SK-N-MC (cell line): Measurements from ENCODE around the gene RNF168.
A peak's percentile ranks its signal among the peaks of the same experiment; 100 is the strongest.
"Not testable (repeated sequence)": the region's sequence is repeated elsewhere in the genome, so short reads cannot be mapped to it uniquely, and the experiment has no call there.

ENCODE experiments used
- DNase-seq: peaks from one replicate; pipeline ENCODE4 v3.0.0-alpha.2; 2011; ENCODE audit warnings: low read depth, low spot score
- H3K27ac ChIP-seq: fragments of 200-600 bp; sonication (generic); 2 replicates; pipeline ENCODE4 v1.5.1; 2016; ENCODE audit warnings: mixed run types
- H3K36me3 ChIP-seq: fragments of 200-600 bp; sonication (generic); 2 replicates; pipeline ENCODE4 v1.6.1; 2017; ENCODE audit warnings: antibody characterized with exemption, low read length, mixed read lengths; ENCODE audit not compliant: insufficient read depth
- H3K4me3 ChIP-seq: fragments of 200-600 bp; sonication (generic); 2 replicates; pipeline ENCODE4 v1.5.1; 2016
- H3K9ac ChIP-seq: fragments of 200-600 bp; sonication (generic); 2 replicates; pipeline ENCODE4 v1.8.0; 2017; ENCODE audit warnings: mixed run types, mixed read lengths; ENCODE audit not compliant: insufficient read length
- H3K9me3 ChIP-seq: fragments of 200-600 bp; sonication (generic); 2 replicates; pipeline ENCODE4 v1.6.1; 2017; ENCODE audit warnings: low read depth, mild to moderate bottlenecking, antibody characterized with exemption, low read length, moderate library complexity, mixed read lengths
- EZH2 ChIP-seq: fragments of 200-600 bp; sonication (generic); IDR thresholded peaks from one replicate; pipeline ENCODE4 v1.6.1; 2017; ENCODE audit warnings: antibody characterized with exemption
- FOXP2 ChIP-seq: optimal IDR thresholded peaks from 2 replicates; pipeline ENCODE3; 2011; ENCODE audit warnings: mild to moderate bottlenecking, moderate library complexity; ENCODE audit not compliant: insufficient read depth; ENCODE audit errors: extremely low read length, control extremely low read depth
- POLR2AphosphoS5 ChIP-seq: IDR thresholded peaks from 2 replicates; pipeline ENCODE4 v1.6.1; 2012; ENCODE audit warnings: mild to moderate bottlenecking, low read depth, low read length, borderline replicate concordance

RNF168 gene

GRCh38 chr3:196463478-196463756, 40.2 kb downstream of the RNF168 start:
- Histone ChIP-seq H3K36me3 (peaks cover 10% of the 10 kb centered on the region), H3K27ac (no peak overlapping the region), H3K9me3 (no peaks in the 10 kb centered on the region), H3K9ac (no peak overlapping the region), H3K4me3 (no peak overlapping the region)
- TF ChIP-seq FOXP2 = no peak
- TF ChIP-seq EZH2 = no peak
- no peak for TF ChIP-seq POLR2AphosphoS5
- no peak for DNase-seq

- not testable (repeated sequence) for H3K36me3 ChIP-seq, H3K9me3 ChIP-seq, H3K9ac ChIP-seq, H3K27ac ChIP-seq, H3K4me3 ChIP-seq, DNase-seq
Measured at GRCh38 chr3:196462680-196463477, 40.7 kb downstream of the RNF168 start.

GRCh38 chr3:196458063-196458462, 45.5 kb downstream of the RNF168 start:
- Histone ChIP-seq H3K4me3 (no peak overlapping the region), H3K9ac (no peak overlapping the region), H3K27ac (peak overlapping the region; percentile 48), H3K9me3 (no peaks in the 10 kb centered on the region), H3K36me3 (no peaks in the 10 kb centered on the region)
- no peak for DNase-seq
- no peak for TF ChIP-seq POLR2AphosphoS5

- H3K36me3 ChIP-seq = not testable (repeated sequence)
- H3K27ac ChIP-seq = peak overlapping the region; percentile 48
Measured at GRCh38 chr3:196457470-196457869, 46.1 kb downstream of the RNF168 start.

GRCh38 chr3:196454935-196455334, 48.6 kb downstream of the RNF168 start:
- no peaks in the 10 kb centered on the region for H3K36me3 ChIP-seq

More at GRCh38 chr3:196457470-196457869, 46.1 kb downstream of the RNF168 start:
- DNase-seq, H3K4me3 ChIP-seq, H3K9me3 ChIP-seq, H3K9ac ChIP-seq: not testable (repeated sequence)

DNA sequence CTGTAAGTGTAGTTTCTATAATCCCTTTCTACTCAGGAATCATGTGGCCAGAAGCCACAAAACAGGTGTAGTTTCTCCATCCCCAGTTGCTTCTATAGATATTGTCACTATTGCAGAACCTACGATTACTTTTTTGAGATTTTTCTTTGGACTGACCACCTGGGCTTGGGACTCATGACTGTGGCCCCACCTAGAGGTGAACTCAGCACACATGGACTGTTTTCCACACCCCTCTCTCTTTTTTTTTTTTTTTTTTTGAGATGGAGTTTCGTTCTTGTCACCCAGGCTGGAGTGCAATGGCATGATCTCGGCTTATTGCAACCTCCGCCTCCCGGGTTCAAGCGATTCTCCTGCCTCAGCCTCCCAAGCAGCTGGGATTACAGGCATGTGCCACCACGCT, 58.2 kb downstream of the RNF168 start:
- H3K9me3 ChIP-seq, H3K4me3 ChIP-seq, H3K27ac ChIP-seq, H3K9ac ChIP-seq, DNase-seq, H3K36me3 ChIP-seq: not testable (repeated sequence)

More at GRCh38 chr3:196454935-196455334, 48.6 kb downstream of the RNF168 start:
- H3K4me3 ChIP-seq = no peak overlapping the region
- no peaks in the 10 kb centered on the region for H3K9me3 ChIP-seq
- H3K9ac ChIP-seq = no peak overlapping the region
- H3K27ac ChIP-seq = no peak overlapping the region
- TF ChIP-seq FOXP2 = no peak
- no peak for TF ChIP-seq POLR2AphosphoS5
- TF ChIP-seq EZH2 = no peak
- DNase-seq = no peak

DNA sequence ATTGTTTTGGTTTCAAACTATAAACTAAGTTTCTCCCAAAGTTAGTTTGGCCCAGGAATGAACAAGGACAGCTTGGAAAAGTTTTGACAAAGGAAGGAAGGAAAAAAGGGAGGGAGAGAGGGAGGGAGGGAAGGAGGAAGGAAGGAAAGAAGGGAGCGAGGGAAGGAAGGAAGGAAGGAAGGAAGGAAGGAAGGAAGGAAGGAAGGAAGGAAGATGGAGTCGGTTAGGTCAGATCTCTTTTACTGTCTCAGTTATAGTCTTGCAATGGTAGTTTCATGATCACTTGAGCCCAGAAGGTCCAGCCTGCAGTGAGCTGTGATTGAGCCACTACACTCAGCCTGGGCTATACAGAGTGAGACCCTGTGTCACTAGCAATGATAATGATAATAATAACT, 59.1 kb downstream of the RNF168 start:
- no peak for DNase-seq
- Histone ChIP-seq H3K36me3 (no peaks in the 10 kb centered on the region), H3K9me3 (no peaks in the 10 kb centered on the region), H3K27ac (peak overlapping the region; percentile 92), H3K4me3 (peak overlapping the region; percentile 59), H3K9ac (peak overlapping the region; percentile 50)
- no peak for TF ChIP-seq FOXP2
- no peak for TF ChIP-seq EZH2
- TF ChIP-seq POLR2AphosphoS5 = no peak

- H3K27ac ChIP-seq = peak overlapping the region; percentile 52; the same call in 1 of the 2 replicates
- H3K9ac ChIP-seq = no peak overlapping the region
- H3K36me3 ChIP-seq = no peaks in the 10 kb centered on the region
- TF ChIP-seq FOXP2 = no peak
- no peak for TF ChIP-seq EZH2
- TF ChIP-seq POLR2AphosphoS5 = no peak
- no peak overlapping the region for H3K4me3 ChIP-seq
- no peaks in the 10 kb centered on the region for H3K9me3 ChIP-seq
- no peak for DNase-seq
Measured at GRCh38 chr3:196440696-196441095, 62.9 kb downstream of the RNF168 start.

- TF ChIP-seq FOXP2 (no peak), POLR2AphosphoS5 (no peak), EZH2 (no peak)
- Histone ChIP-seq H3K4me3 (peak overlapping the region; percentile 42; the same call in 1 of the 2 replicates), H3K36me3 (no peaks in the 10 kb centered on the region), H3K27ac (peak overlapping the region; percentile 69), H3K9me3 (no peaks in the 10 kb centered on the region), H3K9ac (peak overlapping the region; percentile 6)
- DNase-seq = no peak
Measured at GRCh38 chr3:196440041-196440537, 63.5 kb downstream of the RNF168 start.
